ENCODE results near the gene EPHA5. TPM values are rescaled to one million over a fixed set of nuclear protein-coding genes. Genes with fewer than 3 reads are reported as not detected.

The EPHA5 gene
- total and polyA plus RNA-seq, 7 donors, result 0.01 to 0.06 (median 0.01) TPM; not detected in 4

DNA sequence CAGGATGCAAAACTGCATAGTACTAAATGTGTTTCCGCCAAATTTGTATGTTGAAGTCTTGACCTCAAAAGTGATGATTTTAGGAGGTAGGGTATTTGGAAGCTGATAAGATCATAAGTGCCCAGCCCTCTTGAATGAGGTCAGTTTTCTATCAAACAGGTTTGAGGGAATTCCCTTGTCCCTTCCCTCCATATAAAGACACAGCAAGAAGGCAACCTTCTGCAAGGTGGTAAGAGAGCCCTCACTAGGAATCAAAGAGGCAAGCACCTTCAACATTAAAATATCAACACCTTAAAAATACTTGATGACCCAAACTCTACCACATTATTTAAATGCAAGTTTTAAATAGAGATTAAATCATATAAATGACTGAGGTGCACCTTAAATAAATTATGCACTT, 288.6 kb downstream of the EPHA5 start:
- Histone ChIP-seq H3K36me3 (ENCODE audit: insufficient read depth in 1 of 2, low read depth in 1 of 2) (no peaks in the 10 kb centered on the region), H3K27me3 (ENCODE audit: insufficient read depth in 3 of 3, low read length in 2 of 3) (no peaks in the 10 kb centered on the region), H3K4me3 (no peak overlapping the region), H3K27ac (no peak overlapping the region), H3K9me3 (no peaks in the 10 kb centered on the region), H3K4me1 (no peaks in the 10 kb centered on the region)
- intact Hi-C loops (cut with DNase I), result no loop called here
- WGBS, 3 donors, result 48 to 98% (median 51%) methylated on average over 1 of the region's 1 CpG
- TF ChIP-seq, protein P1, sequence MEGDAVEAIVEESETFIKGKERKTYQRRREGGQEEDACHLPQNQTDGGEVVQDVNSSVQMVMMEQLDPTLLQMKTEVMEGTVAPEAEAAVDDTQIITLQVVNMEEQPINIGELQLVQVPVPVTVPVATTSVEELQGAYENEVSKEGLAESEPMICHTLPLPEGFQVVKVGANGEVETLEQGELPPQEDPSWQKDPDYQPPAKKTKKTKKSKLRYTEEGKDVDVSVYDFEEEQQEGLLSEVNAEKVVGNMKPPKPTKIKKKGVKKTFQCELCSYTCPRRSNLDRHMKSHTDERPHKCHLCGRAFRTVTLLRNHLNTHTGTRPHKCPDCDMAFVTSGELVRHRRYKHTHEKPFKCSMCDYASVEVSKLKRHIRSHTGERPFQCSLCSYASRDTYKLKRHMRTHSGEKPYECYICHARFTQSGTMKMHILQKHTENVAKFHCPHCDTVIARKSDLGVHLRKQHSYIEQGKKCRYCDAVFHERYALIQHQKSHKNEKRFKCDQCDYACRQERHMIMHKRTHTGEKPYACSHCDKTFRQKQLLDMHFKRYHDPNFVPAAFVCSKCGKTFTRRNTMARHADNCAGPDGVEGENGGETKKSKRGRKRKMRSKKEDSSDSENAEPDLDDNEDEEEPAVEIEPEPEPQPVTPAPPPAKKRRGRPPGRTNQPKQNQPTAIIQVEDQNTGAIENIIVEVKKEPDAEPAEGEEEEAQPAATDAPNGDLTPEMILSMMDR (IDR thresholded peaks at IDR 0.05), result no peak
- no peak for ATAC-seq
- no peak for DNase-seq

DNA sequence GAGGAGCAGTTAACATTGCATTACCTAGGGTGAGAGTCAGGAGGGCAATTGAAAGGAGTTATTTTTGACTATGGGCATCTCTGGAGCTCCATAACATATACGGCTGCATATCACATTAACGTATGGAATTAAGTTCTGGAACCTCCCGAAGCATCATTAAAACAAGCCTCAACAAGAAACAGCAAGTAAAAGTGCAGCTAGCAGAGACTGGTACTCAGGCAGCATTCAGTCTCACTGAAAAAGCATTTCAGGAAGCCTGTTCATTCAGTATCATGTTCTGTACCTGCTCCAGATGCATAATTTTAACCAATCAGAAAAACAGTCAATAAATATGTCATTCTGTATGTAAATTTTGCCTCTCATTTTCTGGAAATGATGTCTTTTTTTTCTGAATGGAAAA, 299.6 kb downstream of the EPHA5 start:
- Histone ChIP-seq H3K4me3 (no peak overlapping the region), H3K27me3 (ENCODE audit: insufficient read depth in 3 of 3, low read length in 2 of 3) (no peaks in the 10 kb centered on the region), H3K9me3 (no peaks in the 10 kb centered on the region), H3K4me1 (no peaks in the 10 kb centered on the region), H3K36me3 (ENCODE audit: insufficient read depth in 1 of 2, low read depth in 1 of 2) (no peaks in the 10 kb centered on the region), H3K27ac (no peak overlapping the region)
- no peak for ATAC-seq
- 82 to 90% (median 88%) methylated on average over 3 of the region's 3 CpGs for WGBS, 3 donors
- no peak for DNase-seq
- intact Hi-C loops (cut with DNase I), result no loop called here
- TF ChIP-seq, protein P1 (IDR thresholded peaks at IDR 0.05), result no peak

DNA sequence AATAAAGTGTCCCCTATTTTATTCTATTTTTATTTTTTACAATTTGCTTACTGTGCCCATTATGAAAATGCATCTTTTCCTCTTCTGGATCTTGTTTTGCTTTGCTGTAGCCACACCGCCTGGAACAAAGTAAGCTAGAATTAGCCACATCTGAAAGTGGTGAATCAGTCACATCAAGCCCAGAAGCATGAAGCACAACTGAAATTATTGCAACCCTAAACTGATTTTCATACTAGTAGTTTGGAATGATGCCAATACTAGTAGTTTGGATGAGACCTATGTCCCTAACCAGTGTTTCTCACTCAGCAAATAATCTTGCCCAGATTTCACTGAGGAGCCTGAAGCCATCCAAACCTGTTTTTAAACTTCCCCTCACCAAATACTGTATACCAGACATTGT, 303.0 kb downstream of the EPHA5 start:
- Histone ChIP-seq H3K9me3 (no peaks in the 10 kb centered on the region), H3K27ac (no peak overlapping the region), H3K4me1 (no peaks in the 10 kb centered on the region), H3K27me3 (ENCODE audit: insufficient read depth in 3 of 3, low read length in 2 of 3) (no peaks in the 10 kb centered on the region), H3K36me3 (ENCODE audit: insufficient read depth in 1 of 2, low read depth in 1 of 2) (no peaks in the 10 kb centered on the region), H3K4me3 (no peak overlapping the region)
- ATAC-seq (no peak), DNase-seq (no peak)
- TF ChIP-seq, protein P1 (IDR thresholded peaks at IDR 0.05), result no peak
- 28 to 50% (median 37%) methylated on average over 1 of the region's 1 CpG for WGBS, 3 donors
- intact Hi-C loops (cut with DNase I), result no loop called here

DNA sequence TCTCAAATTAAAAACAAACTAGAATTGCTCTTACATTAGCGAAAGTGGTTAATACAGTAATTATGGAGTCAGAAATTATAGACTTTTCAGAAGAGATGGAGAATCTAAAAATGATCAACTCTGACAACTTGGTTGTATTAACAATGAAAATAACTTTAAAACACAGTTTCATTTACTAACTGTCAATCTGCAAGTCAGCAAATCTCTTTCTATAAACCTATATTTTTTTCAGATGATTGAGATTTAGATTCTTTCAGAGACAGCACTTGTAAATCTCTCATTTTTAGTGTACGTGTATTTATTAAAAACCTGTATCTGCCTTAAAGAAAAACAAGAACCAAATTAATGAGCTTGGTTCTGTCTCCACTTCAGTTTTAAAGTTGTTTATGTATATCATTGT, 311.4 kb downstream of the EPHA5 start:
- no peaks in the 10 kb centered on the region for H3K36me3 ChIP-seq (ENCODE audit: insufficient read depth in 1 of 2, low read depth in 1 of 2)
- ATAC-seq (no peak), DNase-seq (no peak)
- WGBS, 3 donors, result 84 to 99% (median 93%) methylated on average over 2 of the region's 2 CpGs
- H3K27ac ChIP-seq, result no peak overlapping the region
- H3K9me3 ChIP-seq, result no peaks in the 10 kb centered on the region
- H3K4me1 ChIP-seq, result no peaks in the 10 kb centered on the region
- no peak overlapping the region for H3K4me3 ChIP-seq
- TF ChIP-seq, protein P1 (IDR thresholded peaks at IDR 0.05), result no peak
- intact Hi-C loops (cut with DNase I), result no loop called here
- H3K27me3 ChIP-seq (ENCODE audit: insufficient read depth in 3 of 3, low read length in 2 of 3), result no peaks in the 10 kb centered on the region

DNA sequence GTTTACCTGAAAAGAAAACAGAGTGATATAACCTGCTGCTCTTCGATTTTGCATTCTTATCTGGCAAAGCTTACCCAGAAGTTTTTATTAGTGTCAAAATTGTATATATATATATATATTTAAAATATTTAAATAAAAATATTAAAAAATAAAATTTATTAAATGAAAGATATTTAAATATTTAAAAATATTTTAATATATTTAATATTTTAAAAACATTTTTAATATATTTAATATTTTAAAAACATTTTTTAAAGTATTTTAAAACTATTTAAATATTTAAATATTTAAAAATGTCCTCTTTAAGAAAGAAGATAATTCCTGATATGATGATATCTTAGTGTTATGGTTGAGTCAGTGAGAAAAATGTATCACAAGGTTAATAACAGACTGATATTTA, 317.2 kb downstream of the EPHA5 start:
- TF ChIP-seq, protein P1 (IDR thresholded peaks at IDR 0.05), result no peak
- Histone ChIP-seq H3K27me3 (ENCODE audit: insufficient read depth in 3 of 3, low read length in 2 of 3) (no peaks in the 10 kb centered on the region), H3K4me3 (no peak overlapping the region), H3K36me3 (ENCODE audit: insufficient read depth in 1 of 2, low read depth in 1 of 2) (no peaks in the 10 kb centered on the region), H3K27ac (no peak overlapping the region), H3K9me3 (no peaks in the 10 kb centered on the region), H3K4me1 (no peaks in the 10 kb centered on the region)
- intact Hi-C loops (cut with DNase I), result no loop called here
- DNase-seq (no peak), ATAC-seq (no peak)
- WGBS, 3 donors, result 86 to 88% (median 87%) methylated on average over 1 of the region's 1 CpG

Measured in psoas muscle (tissue), 8 donors.